Astrocyte (in vitro differentiated cells and primary cell): Measurements from ENCODE around the gene TAF3. TPM values are rescaled to one million over a fixed set of nuclear protein-coding genes. Genes with fewer than 3 reads are reported as not detected.

Experiments used
- DNase-seq: peaks from one replicate; pipeline ENCODE4 v3.0.0-alpha.2; 2010; ENCODE audit warnings: low read depth
- FAIRE-seq: peaks from 2 replicates; lab custom pipeline; 2011; peaks lifted over from hg19 to GRCh38; lab: Jason Lieb, UNC
- H2AFZ ChIP-seq: 2 replicates; pipeline ENCODE4 v1.6.0; 2012; ENCODE audit warnings: low read depth, low read length, inconsistent platforms
- H3K27ac ChIP-seq: 2 replicates; pipeline ENCODE4 v1.5.1; 2011; ENCODE audit warnings: low read depth, low read length, inconsistent platforms
- H3K27me3 ChIP-seq: 2 replicates; pipeline ENCODE4 v1.6.0; 2011; ENCODE audit warnings: low read length, inconsistent platforms; ENCODE audit not compliant: insufficient read depth
- H3K36me3 ChIP-seq: 2 replicates; pipeline ENCODE4 v1.5.1; 2011; ENCODE audit warnings: low read length, inconsistent platforms; ENCODE audit not compliant: insufficient read depth
- H3K4me1 ChIP-seq: 2 replicates; pipeline ENCODE4 v1.5.1; 2011; ENCODE audit warnings: low read length, inconsistent platforms; ENCODE audit not compliant: insufficient read depth
- H3K4me2 ChIP-seq: 2 replicates; pipeline ENCODE4 v1.6.0; 2012; ENCODE audit warnings: low read length, inconsistent platforms
- H3K4me3 ChIP-seq: 2 replicates; pipeline ENCODE4 v1.5.1; 2011; ENCODE audit warnings: low read depth, mild to moderate bottlenecking, low read length, inconsistent platforms; ENCODE audit not compliant: insufficient read depth
- H3K79me2 ChIP-seq: 2 replicates; pipeline ENCODE4 v1.6.0; 2012; ENCODE audit warnings: mild to moderate bottlenecking, low read length, inconsistent platforms; ENCODE audit not compliant: insufficient read depth
- H3K9ac ChIP-seq: 2 replicates; pipeline ENCODE4 v1.6.0; 2012; ENCODE audit warnings: mild to moderate bottlenecking, low read length, inconsistent platforms
- H3K9me3 ChIP-seq: 2 replicates; pipeline ENCODE4 v1.5.1; 2012; ENCODE audit warnings: low read depth, mild to moderate bottlenecking, low read length, inconsistent platforms; ENCODE audit not compliant: insufficient read depth
- H4K20me1 ChIP-seq: 2 replicates; pipeline ENCODE4 v1.6.0; 2012; ENCODE audit warnings: low read length, inconsistent platforms; ENCODE audit not compliant: insufficient read depth
- H3K27ac Mint-ChIP-seq: one replicate; pipeline ENCODE4 v1.8.0; 2021; ENCODE audit warnings: mild to moderate bottlenecking, mixed read lengths; ENCODE audit not compliant: unreplicated experiment
- H3K27me3 Mint-ChIP-seq: one replicate; pipeline ENCODE4 v1.8.0; 2021; ENCODE audit warnings: low read depth, mixed read lengths; ENCODE audit not compliant: unreplicated experiment
- H3K36me3 Mint-ChIP-seq: one replicate; pipeline ENCODE4 v1.8.0; 2021; ENCODE audit warnings: low read depth, mixed read lengths; ENCODE audit not compliant: unreplicated experiment
- H3K4me1 Mint-ChIP-seq: one replicate; pipeline ENCODE4 v1.8.0; 2021; ENCODE audit warnings: low read depth, mixed read lengths; ENCODE audit not compliant: unreplicated experiment
- H3K4me3 Mint-ChIP-seq: one replicate; pipeline ENCODE4 v1.8.0; 2021; ENCODE audit warnings: mild to moderate bottlenecking, moderate library complexity, mixed read lengths; ENCODE audit not compliant: unreplicated experiment
- H3K9me3 Mint-ChIP-seq: one replicate; pipeline ENCODE4 v1.8.0; 2021; ENCODE audit warnings: mild to moderate bottlenecking, mixed read lengths; ENCODE audit not compliant: unreplicated experiment
- CTCF ChIP-seq: IDR thresholded peaks from 2 replicates; pipeline ENCODE4 v1.5.1; 2011; ENCODE audit warnings: low read depth, mild to moderate bottlenecking, inconsistent platforms, low read length, moderate library complexity; ENCODE audit not compliant: insufficient read depth
- EZH2 ChIP-seq: IDR thresholded peaks from 2 replicates; pipeline ENCODE4 v1.6.1; 2012; ENCODE audit warnings: mild to moderate bottlenecking, low read length, inconsistent platforms; ENCODE audit not compliant: insufficient read depth
- total RNA-seq: library from RNA; stranded (reverse); gene quantifications from 2 replicates; pipeline ENCODE4 v1.2.1, GENCODE V29; 2021

Gene TAF3
- total RNA-seq, 1 donor from 2014 or later, result 10.2 TPM

DNA sequence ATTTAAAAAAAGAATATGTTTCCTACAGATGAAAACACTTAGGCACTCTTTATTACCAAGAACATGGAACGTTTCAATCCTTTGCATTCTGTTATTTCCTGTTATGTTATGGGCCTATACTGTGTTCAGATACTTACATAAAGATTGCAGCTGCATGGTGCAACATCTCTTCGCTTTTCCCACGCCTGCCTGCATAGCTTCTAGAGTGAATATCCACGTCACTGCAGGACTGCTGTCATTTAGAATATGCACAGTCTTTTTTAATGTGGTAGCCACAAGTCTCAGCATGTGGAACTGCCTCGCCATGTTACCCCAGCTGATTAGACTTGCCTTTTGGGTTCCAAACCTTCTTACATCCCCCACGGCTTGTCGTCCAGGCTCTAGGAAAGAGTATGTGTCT lies 166.6 kb downstream of the TAF3 start:
- no peak for FAIRE-seq
- H2AFZ ChIP-seq, result no peak overlapping the region
- H3K36me3 Mint-ChIP-seq, result peaks cover 8% of the 10 kb centered on the region
- no peak for DNase-seq
- no peaks in the 10 kb centered on the region for H3K9me3 Mint-ChIP-seq
- H3K9ac ChIP-seq, result no peak overlapping the region
- H3K4me3 ChIP-seq, result no peak overlapping the region
- no peaks in the 10 kb centered on the region for H3K4me1 ChIP-seq
- H3K27me3 ChIP-seq, result no peaks in the 10 kb centered on the region
- no peak overlapping the region for H3K27ac ChIP-seq
- H3K27me3 Mint-ChIP-seq, result no peaks in the 10 kb centered on the region
- H4K20me1 ChIP-seq, result no peaks in the 10 kb centered on the region
- no peaks in the 10 kb centered on the region for H3K9me3 ChIP-seq
- no peaks in the 10 kb centered on the region for H3K36me3 ChIP-seq
- H3K27ac Mint-ChIP-seq, result no peak overlapping the region
- no peaks in the 10 kb centered on the region for H3K4me1 Mint-ChIP-seq
- TF ChIP-seq CTCF (no peak), EZH2 (no peak)
- no peaks in the 10 kb centered on the region for H3K79me2 ChIP-seq
- H3K4me3 Mint-ChIP-seq, result no peak overlapping the region
- H3K4me2 ChIP-seq, result no peak overlapping the region

- H2AFZ ChIP-seq, result no peak overlapping the region
- H3K9me3 ChIP-seq, result no peaks in the 10 kb centered on the region
- H3K4me3 ChIP-seq, result no peak overlapping the region
- H3K4me1 ChIP-seq, result no peaks in the 10 kb centered on the region
- H3K79me2 ChIP-seq, result no peaks in the 10 kb centered on the region
- H3K4me1 Mint-ChIP-seq, result no peaks in the 10 kb centered on the region
- FAIRE-seq, result peak; percentile 13
- H3K27ac Mint-ChIP-seq, result no peak overlapping the region
- peaks cover 2% of the 10 kb centered on the region for H3K36me3 Mint-ChIP-seq
- no peaks in the 10 kb centered on the region for H3K27me3 Mint-ChIP-seq
- no peaks in the 10 kb centered on the region for H3K27me3 ChIP-seq
- H3K4me3 Mint-ChIP-seq, result no peak overlapping the region
- no peaks in the 10 kb centered on the region for H3K9me3 Mint-ChIP-seq
- no peak overlapping the region for H3K4me2 ChIP-seq
- no peaks in the 10 kb centered on the region for H3K36me3 ChIP-seq
- H4K20me1 ChIP-seq, result no peaks in the 10 kb centered on the region
- H3K9ac ChIP-seq, result no peak overlapping the region
- no peak for TF ChIP-seq EZH2
- no peak for TF ChIP-seq CTCF
- peak; percentile 18 for DNase-seq
- no peak overlapping the region for H3K27ac ChIP-seq
Observed at GRCh38 chr10:7986851-7987250, 168.5 kb downstream of the TAF3 start.

DNA sequence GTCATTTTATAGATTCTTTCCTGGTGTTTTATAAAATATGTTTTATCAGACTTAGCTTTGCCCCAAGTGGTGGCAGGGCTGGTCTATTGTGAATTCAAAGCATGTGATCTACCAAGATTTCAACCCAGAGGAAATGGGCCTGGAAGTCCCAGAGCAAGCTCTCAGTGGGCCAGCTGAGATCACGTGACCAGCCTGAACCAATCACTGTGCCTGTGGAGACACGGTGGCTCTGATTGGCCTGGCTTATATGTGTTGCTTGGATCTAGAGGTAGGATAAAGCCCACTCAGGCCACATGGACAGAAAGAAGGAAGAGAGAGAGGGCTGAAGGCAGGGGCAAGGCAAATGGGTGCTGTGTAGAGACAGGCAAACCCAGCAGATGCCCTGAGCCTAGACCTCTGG lies 170.7 kb downstream of the TAF3 start:
- Mint-ChIP-seq H3K27me3 (no peaks in the 10 kb centered on the region), H3K9me3 (no peaks in the 10 kb centered on the region), H3K4me1 (no peaks in the 10 kb centered on the region), H3K4me3 (no peak overlapping the region), H3K36me3 (peaks cover 2% of the 10 kb centered on the region), H3K27ac (no peak overlapping the region)
- H4K20me1 ChIP-seq, result no peaks in the 10 kb centered on the region
- H2AFZ ChIP-seq, result no peak overlapping the region
- no peaks in the 10 kb centered on the region for H3K36me3 ChIP-seq
- H3K4me3 ChIP-seq, result no peak overlapping the region
- H3K9ac ChIP-seq, result no peak overlapping the region
- H3K9me3 ChIP-seq, result no peaks in the 10 kb centered on the region
- FAIRE-seq (no peak), DNase-seq (no peak)
- TF ChIP-seq EZH2, result no peak
- TF ChIP-seq CTCF, result no peak
- no peak overlapping the region for H3K4me2 ChIP-seq
- no peaks in the 10 kb centered on the region for H3K27me3 ChIP-seq
- no peaks in the 10 kb centered on the region for H3K79me2 ChIP-seq
- no peak overlapping the region for H3K27ac ChIP-seq
- no peaks in the 10 kb centered on the region for H3K4me1 ChIP-seq
